NCI-H1417 treated with DMSO at 0.1 percent for 48 hours (cell line): ENCODE data around the gene CMKLR1.

Source experiments
- DNase-seq: peaks from one replicate; lab custom pipeline; 2025; lab: John Stamatoyannopoulos, UW

The CMKLR1 gene, protein sequence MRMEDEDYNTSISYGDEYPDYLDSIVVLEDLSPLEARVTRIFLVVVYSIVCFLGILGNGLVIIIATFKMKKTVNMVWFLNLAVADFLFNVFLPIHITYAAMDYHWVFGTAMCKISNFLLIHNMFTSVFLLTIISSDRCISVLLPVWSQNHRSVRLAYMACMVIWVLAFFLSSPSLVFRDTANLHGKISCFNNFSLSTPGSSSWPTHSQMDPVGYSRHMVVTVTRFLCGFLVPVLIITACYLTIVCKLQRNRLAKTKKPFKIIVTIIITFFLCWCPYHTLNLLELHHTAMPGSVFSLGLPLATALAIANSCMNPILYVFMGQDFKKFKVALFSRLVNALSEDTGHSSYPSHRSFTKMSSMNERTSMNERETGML

DNA sequence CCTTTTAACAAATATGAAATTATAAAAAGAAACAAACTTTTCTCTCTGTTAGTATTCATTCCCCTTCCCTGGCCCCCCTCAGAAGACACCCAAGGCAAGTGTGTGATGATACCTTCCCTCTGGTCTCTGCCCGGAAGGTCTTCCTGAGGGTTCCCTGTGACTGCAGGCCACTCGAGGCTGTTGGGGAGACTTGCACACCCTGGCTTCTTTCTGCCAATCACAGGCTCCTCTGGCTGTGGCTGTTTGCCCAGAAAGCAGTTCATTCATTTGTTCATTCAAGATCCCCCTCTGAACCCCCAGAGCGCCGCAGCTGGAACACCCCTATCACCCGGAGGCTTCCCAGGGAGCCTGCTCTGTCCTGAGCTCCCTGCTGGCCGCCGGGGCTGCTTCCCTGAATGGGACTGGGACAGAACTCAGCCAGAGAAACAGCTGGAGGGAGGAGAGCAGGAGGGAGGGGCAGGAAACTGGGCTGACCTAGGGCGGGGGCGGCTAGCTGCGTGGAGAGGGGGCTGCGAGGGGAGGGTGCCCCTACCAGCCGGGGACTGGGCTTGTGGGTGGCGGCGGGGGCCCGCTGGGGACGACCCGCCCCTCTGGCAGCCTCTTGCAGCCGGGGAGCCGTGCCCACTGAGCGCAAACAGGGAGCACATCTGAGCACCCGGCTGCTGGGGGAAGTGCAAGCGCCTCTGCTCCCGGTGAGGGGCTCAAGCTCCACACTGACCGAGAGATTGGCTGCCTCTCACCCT, at the start of gene CMKLR1:
Gene CMKLR1 (minus strand): TSS at position 397 of the 743 bp plus-strand sequence. CDS start 45,720 bp downstream, outside the sequence.
- no peak for DNase-seq

GRCh38 chr12:108387771-108388170, 48.7 kb upstream of the CMKLR1 start:
- no peak for DNase-seq

DNA sequence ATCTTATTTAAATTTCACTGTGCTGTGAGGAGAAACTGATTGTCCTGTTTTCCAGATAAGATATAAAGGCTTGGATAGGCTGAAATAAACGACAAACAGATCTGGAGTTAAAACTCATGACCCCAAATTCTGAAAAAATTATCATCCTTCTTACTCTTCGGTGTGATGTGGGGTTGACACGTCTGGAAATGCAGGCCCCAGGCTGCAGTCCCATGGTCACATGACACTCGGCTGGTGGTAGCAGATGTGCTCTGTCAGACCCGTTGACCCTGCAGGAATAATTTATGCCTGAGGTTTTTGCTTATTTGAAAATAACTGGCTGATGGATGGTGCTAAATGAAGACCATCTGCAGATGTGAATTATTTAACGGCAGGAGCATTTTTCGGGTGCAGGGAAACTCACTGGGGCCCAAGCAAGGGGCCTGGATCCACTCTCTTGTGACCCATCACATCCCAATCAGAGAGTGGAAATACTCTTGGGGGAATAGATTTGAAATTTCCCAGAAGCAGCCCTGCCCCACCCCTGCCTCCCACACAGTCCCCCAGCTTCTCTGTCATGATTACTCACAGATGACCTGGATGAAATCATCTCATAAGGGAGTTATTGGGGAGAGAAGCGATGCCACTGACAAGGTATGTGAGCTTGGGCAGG, 47.7 kb upstream of the CMKLR1 start:
- DNase-seq, result no peak

DNA sequence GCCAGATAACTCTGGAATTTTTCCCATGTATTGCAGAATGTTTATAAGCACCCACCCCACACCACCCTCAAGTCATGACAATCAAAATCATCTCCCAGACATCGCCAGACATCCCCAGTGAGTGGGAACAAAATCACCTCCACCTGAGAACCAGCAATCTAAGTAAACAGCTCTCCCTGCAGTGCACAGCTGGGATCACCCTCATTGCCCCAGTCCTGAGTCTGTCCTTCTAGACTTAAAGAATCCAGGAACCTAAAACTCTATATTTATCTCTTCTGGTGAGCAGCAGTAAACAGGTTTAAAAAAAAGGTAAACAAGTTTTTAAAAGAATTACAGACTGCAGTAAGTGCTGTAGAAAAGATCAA, 43.3 kb upstream of the CMKLR1 start:
- no peak for DNase-seq

GRCh38 chr12:108381787-108382436, 42.8 kb upstream of the CMKLR1 start:
- DNase-seq, result no peak

GRCh38 chr12:108380382-108380781, 41.3 kb upstream of the CMKLR1 start:
- DNase-seq, result no peak

DNA sequence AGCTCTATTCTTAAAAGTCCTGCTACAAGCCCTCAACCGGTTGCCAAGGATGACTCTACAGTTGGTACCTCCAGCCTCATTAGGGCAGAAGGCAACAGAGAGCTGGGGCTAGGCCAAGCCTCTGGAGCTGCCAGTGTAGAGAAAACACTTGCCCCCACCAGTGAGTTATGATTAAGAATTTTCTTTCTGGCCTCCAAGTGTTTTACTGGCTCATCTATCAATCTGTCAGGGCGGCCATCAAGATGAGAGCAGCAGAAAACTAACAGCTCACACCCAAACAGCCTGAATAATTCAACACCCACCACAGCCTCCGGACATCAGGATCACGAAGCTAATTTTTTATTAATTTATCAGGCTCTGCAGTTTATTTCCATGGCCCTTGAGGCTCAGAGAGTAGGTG, 40.7 kb upstream of the CMKLR1 start:
- DNase-seq, result no peak

DNA sequence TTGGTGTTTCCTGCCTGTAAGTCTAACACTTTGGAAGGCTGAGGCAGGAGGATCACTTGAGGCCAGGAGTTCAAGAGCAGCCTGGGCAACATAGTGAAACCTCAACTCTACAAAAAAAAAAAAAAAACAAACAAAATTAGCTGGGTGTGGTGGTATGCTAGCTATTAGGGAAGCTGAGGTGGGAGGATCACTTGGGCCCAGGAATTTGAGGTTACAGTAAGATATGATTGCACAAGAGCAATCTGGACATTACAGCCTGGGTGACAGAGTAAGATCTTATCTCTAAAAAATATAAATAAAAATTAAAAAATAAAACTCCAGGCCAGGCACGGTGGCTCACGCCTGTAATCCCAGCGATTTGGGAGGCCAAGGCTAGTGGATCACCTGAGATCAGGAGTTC, 39.8 kb upstream of the CMKLR1 start:
- no peak for DNase-seq

DNA sequence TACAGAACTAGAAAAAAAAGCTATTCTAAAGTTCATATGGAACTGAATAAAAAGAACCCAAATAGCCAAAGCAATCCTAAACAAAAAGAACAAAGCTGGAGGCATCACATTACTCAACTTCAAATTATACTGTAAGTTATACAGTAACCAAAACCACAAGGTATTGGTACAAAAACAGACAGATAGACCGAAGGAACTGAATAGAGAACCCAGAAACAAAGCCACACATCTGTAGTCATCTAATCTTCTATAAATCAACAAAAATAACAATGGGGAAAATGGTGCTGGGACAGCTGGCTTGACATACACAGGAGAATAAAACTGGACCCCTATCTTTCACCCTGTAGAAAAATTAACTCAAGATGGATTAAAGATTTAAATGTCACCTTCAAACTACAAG, 38.1 kb upstream of the CMKLR1 start:
- DNase-seq, result no peak

DNA sequence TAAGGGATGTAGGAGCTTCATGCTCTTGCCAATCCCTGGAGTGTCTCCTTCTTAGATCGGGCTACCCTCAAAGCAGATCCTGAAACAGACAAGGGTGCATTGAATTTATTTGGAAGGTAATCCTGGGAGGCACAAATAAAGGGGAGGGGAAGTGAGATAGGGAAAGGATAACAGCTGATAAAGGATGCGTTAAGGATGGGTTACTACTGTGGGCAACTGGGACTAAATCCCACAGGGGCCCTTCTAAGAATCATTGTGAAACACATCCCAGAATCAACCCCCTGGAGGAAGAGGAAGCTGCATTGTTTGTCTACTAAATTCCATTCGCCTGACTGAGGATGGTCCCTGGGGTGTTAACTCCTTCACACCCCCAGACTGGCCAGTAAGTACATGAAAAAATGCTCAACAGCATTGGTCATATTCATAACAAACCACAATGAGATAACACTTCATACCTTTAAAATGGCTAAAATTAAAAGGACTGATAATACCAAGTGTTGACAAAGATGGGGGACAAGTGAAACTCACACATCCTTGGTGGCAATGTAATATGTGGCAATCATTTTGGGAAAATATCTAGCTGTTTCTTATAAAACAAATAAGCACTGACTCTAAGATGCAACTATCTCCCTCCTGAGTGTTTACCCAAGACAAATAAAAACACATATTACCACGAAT, 37.0 kb upstream of the CMKLR1 start:
- DNase-seq, result no peak

DNA sequence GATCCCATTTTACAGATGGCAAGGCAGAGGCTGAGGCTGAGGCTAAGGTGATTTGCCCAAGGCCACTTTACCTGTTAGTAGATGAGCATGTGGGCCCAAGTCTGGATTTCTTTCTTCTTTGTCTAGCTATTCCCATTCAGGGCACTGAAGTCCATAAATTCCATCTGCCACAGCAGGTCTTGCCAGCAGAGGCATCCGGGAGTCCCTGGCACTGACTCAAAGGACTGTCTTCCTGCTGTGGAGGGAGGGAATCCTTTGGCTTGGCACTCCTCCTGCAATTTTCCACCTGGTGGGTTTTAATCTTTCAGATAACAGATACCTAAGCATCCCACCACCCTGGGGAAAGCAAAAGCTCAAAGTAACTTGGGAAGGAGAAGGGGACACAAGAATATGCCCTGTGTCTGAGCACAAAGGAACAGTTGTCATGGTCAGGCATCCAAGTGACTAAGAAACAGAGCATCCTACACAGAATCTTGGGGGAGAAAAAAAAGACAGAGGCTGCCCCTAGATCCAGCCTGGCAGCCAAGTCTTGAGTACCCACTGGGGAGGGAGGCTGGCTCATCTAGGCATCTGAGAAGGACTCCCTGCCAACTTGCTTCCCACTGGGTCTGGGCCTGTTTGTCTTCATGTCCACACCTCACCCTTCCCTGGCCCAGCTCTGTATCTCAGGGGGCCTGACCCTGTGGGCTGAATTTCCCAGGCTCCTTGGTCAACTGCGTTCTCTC, 35.6 kb upstream of the CMKLR1 start:
- no peak for DNase-seq

- no peak for DNase-seq
Observed at GRCh38 chr12:108373111-108373510, 34.0 kb upstream of the CMKLR1 start.

DNA sequence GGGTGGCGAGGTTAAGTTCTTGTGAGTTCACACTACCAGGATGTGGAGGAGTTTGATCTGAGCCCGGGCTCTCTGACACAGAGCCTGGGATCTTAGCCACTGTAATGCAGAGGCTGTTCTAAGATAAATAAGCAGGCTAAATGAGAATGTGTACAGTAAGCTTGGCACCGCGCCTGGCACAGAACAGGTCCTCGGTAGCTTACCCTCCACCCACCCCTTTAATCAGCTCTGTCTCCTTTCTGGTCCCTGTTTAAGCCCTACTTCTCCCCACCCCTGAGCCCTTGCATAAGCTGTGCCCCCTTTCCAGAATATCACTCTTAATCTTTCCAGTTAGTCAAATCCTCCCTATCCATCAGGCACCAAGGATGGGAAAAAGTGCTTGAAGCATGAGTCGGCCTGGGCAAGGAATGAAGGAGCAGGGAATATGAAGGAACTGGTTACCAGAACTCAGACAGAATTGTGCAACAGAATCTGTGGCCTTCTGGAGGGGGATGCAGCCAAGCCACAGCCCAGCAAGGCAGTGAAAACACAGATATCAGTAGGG, 32.8 kb upstream of the CMKLR1 start:
- no peak for DNase-seq

- no peak for DNase-seq
Observed at GRCh38 chr12:108370415-108370814, 31.3 kb upstream of the CMKLR1 start.

DNA sequence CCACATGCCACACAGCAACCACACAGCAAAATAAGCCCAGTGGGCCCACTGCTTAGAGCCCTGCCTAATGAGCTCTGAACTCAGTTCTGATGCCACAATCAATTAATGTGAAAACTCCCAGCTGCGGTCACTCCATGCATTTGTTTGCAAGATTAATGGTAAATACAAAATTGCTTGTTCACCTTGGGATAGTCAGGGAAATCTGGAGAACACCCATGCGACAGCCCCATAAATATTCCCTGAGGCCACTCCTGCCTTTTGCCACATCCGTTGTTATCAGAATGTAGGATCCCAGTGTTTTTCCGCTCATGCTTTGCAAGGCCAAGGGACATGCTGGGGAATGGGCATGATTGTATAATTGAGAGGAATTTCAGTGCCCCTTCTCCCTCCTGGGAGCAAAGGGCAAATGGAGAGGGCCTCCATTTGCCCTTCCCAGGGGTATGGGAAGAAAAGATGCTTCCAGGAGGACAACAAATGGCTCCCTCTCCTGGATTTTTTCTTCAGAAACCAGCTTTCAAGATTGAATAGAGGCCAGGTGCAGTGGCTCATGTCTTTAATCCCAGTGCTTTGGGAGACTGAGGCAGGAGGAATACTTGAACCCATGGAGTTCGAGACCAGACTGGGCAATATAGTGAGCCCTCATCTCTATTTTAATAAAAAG, 30.8 kb upstream of the CMKLR1 start:
- no peak for DNase-seq

GRCh38 chr12:108368089-108368488, 29.0 kb upstream of the CMKLR1 start:
- no peak for DNase-seq

DNA sequence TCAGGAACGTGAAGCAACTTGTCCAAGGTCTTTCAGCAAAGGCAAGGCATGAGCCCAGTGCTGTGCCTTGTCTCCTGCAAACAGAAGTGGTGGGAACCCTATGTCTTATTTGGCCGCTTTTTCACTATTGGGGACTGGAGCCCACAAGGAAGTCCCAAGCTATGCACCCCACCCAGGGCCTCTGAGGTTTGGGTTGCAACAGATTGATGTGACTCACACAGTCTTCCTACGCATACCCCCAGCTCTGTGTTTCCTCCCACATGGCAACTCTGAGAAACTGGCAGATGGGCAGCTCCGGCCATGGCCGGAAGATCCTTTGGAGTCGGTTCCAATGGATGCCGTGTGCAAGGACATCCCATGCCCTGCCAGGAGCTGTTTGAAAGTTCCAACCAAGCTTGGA, 28.3 kb upstream of the CMKLR1 start:
- no peak for DNase-seq

DNA sequence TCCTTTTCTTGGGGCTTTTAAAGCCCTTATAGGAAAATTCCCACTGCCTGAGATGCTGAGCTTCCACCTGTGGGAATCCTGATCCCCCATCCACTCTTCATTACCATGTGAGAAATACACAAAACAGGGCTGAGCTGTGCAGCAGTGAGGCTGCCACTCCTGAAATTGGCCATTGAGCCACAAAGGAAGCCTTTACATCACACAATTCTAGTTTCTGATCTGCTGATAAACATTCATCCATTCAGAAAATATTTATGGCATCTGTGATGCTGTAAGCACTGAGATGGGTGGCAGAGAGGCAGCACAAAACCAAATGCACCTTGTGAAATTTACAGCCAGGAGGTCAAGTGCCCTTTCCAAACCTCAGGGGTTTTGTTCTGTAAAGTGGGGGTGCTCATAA, 26.2 kb upstream of the CMKLR1 start:
- DNase-seq, result no peak

GRCh38 chr12:108364879-108365278, 25.8 kb upstream of the CMKLR1 start:
- DNase-seq, result no peak

DNA sequence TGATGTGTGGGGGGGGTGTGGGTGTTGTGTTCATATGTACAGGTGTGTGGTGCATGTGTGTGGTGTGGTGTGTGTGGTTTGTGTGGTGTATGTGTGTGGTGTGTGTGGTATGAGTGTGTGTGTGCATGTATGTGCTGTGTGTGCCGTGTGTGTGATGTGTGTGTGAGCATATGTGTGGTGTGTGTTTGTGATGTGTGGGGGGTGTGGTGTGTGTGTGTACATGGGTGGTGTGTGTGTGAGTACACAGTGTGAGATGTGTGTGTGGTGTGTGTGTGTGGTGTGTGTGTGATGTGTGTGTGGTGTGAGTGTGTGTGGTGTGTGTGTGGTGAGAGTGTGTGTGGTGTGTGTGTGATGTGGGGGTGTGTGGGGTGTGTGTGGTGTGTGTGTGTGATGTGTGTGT, 24.5 kb upstream of the CMKLR1 start:
- DNase-seq, result no peak
